CD4-positive, alpha-beta T cell (primary cell): ENCODE results near the gene PIGK. TPM values are rescaled to one million over a fixed set of nuclear protein-coding genes. Genes with fewer than 3 reads are reported as not detected.

Source experiments
- ATAC-seq: fragments of 200-7000 bp; cut with Tn5 transposase; one replicate; pipeline ENCODE4 v1.10.0; 2022; ENCODE audit warnings: mild to moderate bottlenecking; ENCODE audit not compliant: poor library complexity
- CTCF ChIA-PET: fragments of 350-600 bp; sonication (Branson Sonifier 250); formaldehyde crosslinking; loops from one replicate; lab custom pipeline; 2021; ENCODE audit warnings: antibody characterized with exemption, inconsistent platforms; lab: Charles Lee
- POLR2A ChIA-PET: fragments of 350-600 bp; sonication (Branson Sonifier 250); formaldehyde crosslinking; loops from one replicate; lab custom pipeline; 2021; ENCODE audit warnings: antibody characterized with exemption, inconsistent platforms; lab: Charles Lee
- DNase-seq, 14 experiments: peaks; one replicate each; pipeline ENCODE4 v3.0.0-alpha.2; 2013 to 2020; ENCODE audit warnings: mixed read lengths in 2 of 14
- H3K27ac ChIP-seq, 2 donors: one replicate each; pipeline versions ENCODE4 v1.5.1 to v1.7.0; 2013; ENCODE audit warnings: low read length in 2 of 2, low read depth in 1 of 2, mild to moderate bottlenecking in 1 of 2
- H3K27me3 ChIP-seq, 2 experiments: 1 replicate in 1 of 2; 2 replicates in 1 of 2; pipeline versions ENCODE4 v1.6.1 to v1.7.0; 2013; ENCODE audit warnings: low read length in 2 of 2, control low read depth in 1 of 2, mild to moderate bottlenecking in 1 of 2, moderate library complexity in 1 of 2; ENCODE audit not compliant: insufficient read depth in 2 of 2, control insufficient read depth in 1 of 2
- H3K36me3 ChIP-seq: one replicate; pipeline ENCODE4 v1.6.1; 2013; ENCODE audit warnings: low read length, control low read depth; ENCODE audit not compliant: insufficient read depth
- H3K4me1 ChIP-seq: one replicate; pipeline ENCODE4 v1.6.1; 2013; ENCODE audit warnings: low read length, control low read depth; ENCODE audit not compliant: insufficient read depth
- H3K4me3 ChIP-seq: one replicate; pipeline ENCODE4 v1.5.1; 2013; ENCODE audit warnings: mild to moderate bottlenecking, low read length, moderate library complexity
- H3K9me3 ChIP-seq, 2 experiments: 1 replicate in 1 of 2; 2 replicates in 1 of 2; pipeline versions ENCODE4 v1.6.1 to v1.7.0; 2013; ENCODE audit warnings: low read length in 2 of 2, mild to moderate bottlenecking in 2 of 2, control low read depth in 1 of 2, moderate library complexity in 1 of 2; ENCODE audit not compliant: control insufficient read depth in 1 of 2, insufficient read depth in 1 of 2
- H3K27ac Mint-ChIP-seq: one replicate; pipeline ENCODE4 v1.8.0; 2020; ENCODE audit warnings: mixed read lengths
- H3K27me3 Mint-ChIP-seq: one replicate; pipeline ENCODE4 v1.8.0; 2021; ENCODE audit warnings: mixed read lengths
- H3K36me3 Mint-ChIP-seq: one replicate; pipeline ENCODE4 v1.8.0; 2021; ENCODE audit warnings: low read depth, mixed read lengths
- H3K4me1 Mint-ChIP-seq: one replicate; pipeline ENCODE4 v1.8.0; 2021; ENCODE audit warnings: low read depth, mixed read lengths
- H3K4me3 Mint-ChIP-seq: one replicate; pipeline ENCODE4 v1.8.0; 2020; ENCODE audit warnings: mild to moderate bottlenecking, mixed read lengths
- H3K9me3 Mint-ChIP-seq: one replicate; pipeline ENCODE4 v1.8.0; 2020; ENCODE audit warnings: mixed read lengths
- intact Hi-C, 2 experiments: fragments of 100-400 bp; cut with DNase I in 1 of 2; cut with micrococcal nuclease in 1 of 2; formaldehyde crosslinking; loops; one replicate each; pipeline versions ENCODE4 v1.15.1 to v1.9.0; 2023 to 2025; cut with DNase I, micrococcal nuclease
- total RNA-seq, 174 experiments: library from RNA in 2 of 174; stranded (reverse) in 2 of 174; gene quantifications; one replicate each; pipeline ENCODE4 v1.2.3 and lab custom pipeline; 2021 to 2026
- TF ChIP-seq, protein P1 (sequence below): fragments of 200-600 bp; IDR thresholded peaks from one replicate; pipeline ENCODE4 v1.8.0; 2022; ENCODE audit warnings: antibody characterized with exemption, mild to moderate bottlenecking

PIGK gene
- total RNA-seq, 2 experiments from 2014 or later = 10.1 to 10.3 TPM

DNA sequence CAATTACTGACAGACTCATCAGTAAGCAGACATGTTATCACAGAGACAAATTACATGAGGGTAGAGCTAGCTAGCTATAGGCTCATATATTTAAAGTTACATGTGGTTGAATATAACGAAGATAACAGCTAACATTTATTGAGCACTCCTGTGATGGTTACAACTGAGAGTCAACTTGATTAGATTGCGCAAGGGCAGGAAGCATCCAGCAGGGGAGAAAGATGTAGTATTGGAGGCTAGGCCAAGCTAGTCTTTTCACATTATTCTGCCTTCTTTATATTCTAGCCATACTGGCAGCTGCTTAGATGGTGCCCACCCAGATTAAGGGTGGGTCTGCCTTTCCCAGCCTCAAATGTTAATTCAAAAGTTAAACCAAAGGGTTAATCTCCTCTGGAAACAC lies 37.1 kb downstream of the PIGK start:
- ChIA-PET CTCF (no interaction called here), POLR2A (no interaction called here)
- no peaks in the 10 kb centered on the region for H3K27me3 Mint-ChIP-seq
- peaks cover 71% of the 10 kb centered on the region for H3K36me3 Mint-ChIP-seq
- H3K4me3 Mint-ChIP-seq = no peak overlapping the region
- Histone ChIP-seq H3K4me3 (no peak overlapping the region), H3K9me3 (peaks cover 2 to 4% of the 10 kb centered on the region in 2 experiments), H3K27ac (no peak overlapping the region), H3K4me1 (no peaks in the 10 kb centered on the region), H3K27me3 (no peaks in the 10 kb centered on the region), H3K36me3 (no peaks in the 10 kb centered on the region)
- TF ChIP-seq, protein P1, sequence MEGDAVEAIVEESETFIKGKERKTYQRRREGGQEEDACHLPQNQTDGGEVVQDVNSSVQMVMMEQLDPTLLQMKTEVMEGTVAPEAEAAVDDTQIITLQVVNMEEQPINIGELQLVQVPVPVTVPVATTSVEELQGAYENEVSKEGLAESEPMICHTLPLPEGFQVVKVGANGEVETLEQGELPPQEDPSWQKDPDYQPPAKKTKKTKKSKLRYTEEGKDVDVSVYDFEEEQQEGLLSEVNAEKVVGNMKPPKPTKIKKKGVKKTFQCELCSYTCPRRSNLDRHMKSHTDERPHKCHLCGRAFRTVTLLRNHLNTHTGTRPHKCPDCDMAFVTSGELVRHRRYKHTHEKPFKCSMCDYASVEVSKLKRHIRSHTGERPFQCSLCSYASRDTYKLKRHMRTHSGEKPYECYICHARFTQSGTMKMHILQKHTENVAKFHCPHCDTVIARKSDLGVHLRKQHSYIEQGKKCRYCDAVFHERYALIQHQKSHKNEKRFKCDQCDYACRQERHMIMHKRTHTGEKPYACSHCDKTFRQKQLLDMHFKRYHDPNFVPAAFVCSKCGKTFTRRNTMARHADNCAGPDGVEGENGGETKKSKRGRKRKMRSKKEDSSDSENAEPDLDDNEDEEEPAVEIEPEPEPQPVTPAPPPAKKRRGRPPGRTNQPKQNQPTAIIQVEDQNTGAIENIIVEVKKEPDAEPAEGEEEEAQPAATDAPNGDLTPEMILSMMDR = no peak
- no peak for DNase-seq
- H3K27ac Mint-ChIP-seq = no peak overlapping the region
- ATAC-seq = no peak
- H3K9me3 Mint-ChIP-seq = peaks cover 5% of the 10 kb centered on the region
- no peaks in the 10 kb centered on the region for H3K4me1 Mint-ChIP-seq
- intact Hi-C loops = no loop called here

- Mint-ChIP-seq H3K4me3 (no peak overlapping the region), H3K4me1 (no peaks in the 10 kb centered on the region), H3K9me3 (peaks cover 5% of the 10 kb centered on the region), H3K27me3 (no peaks in the 10 kb centered on the region), H3K36me3 (peaks cover 67% of the 10 kb centered on the region), H3K27ac (no peak overlapping the region)
- no peaks in the 10 kb centered on the region for H3K27me3 ChIP-seq
- intact Hi-C loops = no loop called here
- no peak overlapping the region for H3K27ac ChIP-seq
- ChIA-PET POLR2A (no interaction called here), CTCF (interaction anchor here (0.8 kb wide), 1 partner anchor 12 kb away, joined by 3 read pairs; no protein-coding TSS in a partner anchor)
- H3K4me3 ChIP-seq = no peak overlapping the region
- TF ChIP-seq, protein P1 = no peak
- no peaks in the 10 kb centered on the region for H3K36me3 ChIP-seq
- H3K9me3 ChIP-seq = peaks cover 4 to 17% of the 10 kb centered on the region in 2 experiments
- ATAC-seq (no peak), DNase-seq (no peak)
- no peaks in the 10 kb centered on the region for H3K4me1 ChIP-seq
These were observed 39.6 kb downstream of the PIGK start for GRCh38 chr1:77179632-77180031.

DNA sequence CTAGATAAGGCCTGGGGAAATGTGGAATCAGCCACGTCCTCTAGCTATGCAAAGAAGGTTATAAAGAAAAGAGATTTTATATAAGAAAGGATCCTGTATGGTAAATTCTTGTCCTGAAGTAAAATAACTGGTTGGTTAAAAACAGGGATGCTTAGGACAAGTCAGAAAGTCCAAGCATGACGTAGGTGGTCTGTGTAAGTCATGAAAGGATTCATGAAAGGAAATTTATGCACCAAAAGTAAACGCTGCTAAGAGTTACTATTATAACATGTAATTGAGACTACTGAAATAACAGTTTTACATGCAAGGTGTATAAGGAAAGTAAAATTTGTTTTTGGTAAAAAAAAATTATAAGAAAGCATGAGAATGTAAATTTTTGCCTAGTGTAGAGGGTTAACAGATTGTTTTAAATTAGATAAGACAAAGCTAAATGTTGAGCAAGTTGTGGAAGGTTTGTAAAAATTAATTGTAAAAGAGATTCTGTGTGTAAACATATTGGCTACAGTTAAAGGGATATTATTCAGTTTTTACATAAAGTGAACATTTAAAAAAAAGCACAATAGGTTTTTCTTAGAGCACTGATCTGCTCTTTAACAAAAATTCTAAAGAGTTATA lies 43.9 kb downstream of the PIGK start:
- Histone ChIP-seq H3K9me3 (peaks cover 4 to 17% of the 10 kb centered on the region in 2 experiments), H3K27ac (no peak overlapping the region), H3K27me3 (no peaks in the 10 kb centered on the region), H3K4me1 (no peaks in the 10 kb centered on the region), H3K4me3 (no peak overlapping the region), H3K36me3 (no peaks in the 10 kb centered on the region)
- Mint-ChIP-seq H3K4me1 (peaks cover 3% of the 10 kb centered on the region), H3K9me3 (peaks cover 5% of the 10 kb centered on the region), H3K27me3 (no peaks in the 10 kb centered on the region), H3K36me3 (peaks cover 62% of the 10 kb centered on the region), H3K27ac (no peak overlapping the region), H3K4me3 (no peak overlapping the region)
- no peak for ATAC-seq
- intact Hi-C loops = no loop called here
- CTCF ChIA-PET = no interaction called here
- POLR2A ChIA-PET = no interaction called here
- TF ChIP-seq, protein P1 = no peak
- DNase-seq = no peak
